Measurements from ENCODE around the gene AMY2A.

DNA sequence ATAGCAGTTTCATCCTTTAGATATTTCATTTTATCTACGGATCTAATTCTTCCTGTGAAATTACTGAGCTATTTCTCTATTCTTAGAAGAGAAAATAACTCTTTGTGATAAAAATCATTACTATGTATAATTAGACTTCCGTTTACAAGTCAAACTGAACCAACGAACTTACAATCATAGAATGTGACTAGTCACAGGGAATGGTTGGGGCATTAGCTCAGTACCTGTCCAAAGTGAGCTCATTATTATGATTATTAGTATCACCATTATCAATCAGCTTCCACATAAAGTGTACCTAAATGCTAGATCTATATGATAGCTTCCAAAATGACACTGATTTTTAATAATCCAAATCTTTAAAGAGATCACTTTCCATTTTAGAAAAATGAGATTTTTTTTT, 33.3 kb upstream of the AMY2A start:
- TF ChIP-seq EZH2 (IDR thresholded peaks at IDR 0.05; ENCODE audit: low read depth, unreplicated experiment) (no peak), EZH2phosphoT487 (IDR thresholded peaks at IDR 0.05; ENCODE audit: unreplicated experiment) (no peak), POLR2AphosphoS5 (IDR thresholded peaks at IDR 0.05; ENCODE audit: low read depth) (no peak), CREB1 (CRISPR knock-in tag; IDR thresholded peaks at IDR 0.05; ENCODE audit: low read depth) (no peak), JUNB (IDR thresholded peaks at IDR 0.05; ENCODE audit: unreplicated experiment) (no peak), ZNF331 (CRISPR knock-in tag; IDR thresholded peaks at IDR 0.05; ENCODE audit: low read depth) (no peak), STAT1 (IDR thresholded peaks at IDR 0.05; ENCODE audit: unreplicated experiment) (no peak), NANOG (IDR thresholded peaks at IDR 0.05; ENCODE audit: borderline replicate concordance) (no peak)
- TF ChIP-seq, protein P1, sequence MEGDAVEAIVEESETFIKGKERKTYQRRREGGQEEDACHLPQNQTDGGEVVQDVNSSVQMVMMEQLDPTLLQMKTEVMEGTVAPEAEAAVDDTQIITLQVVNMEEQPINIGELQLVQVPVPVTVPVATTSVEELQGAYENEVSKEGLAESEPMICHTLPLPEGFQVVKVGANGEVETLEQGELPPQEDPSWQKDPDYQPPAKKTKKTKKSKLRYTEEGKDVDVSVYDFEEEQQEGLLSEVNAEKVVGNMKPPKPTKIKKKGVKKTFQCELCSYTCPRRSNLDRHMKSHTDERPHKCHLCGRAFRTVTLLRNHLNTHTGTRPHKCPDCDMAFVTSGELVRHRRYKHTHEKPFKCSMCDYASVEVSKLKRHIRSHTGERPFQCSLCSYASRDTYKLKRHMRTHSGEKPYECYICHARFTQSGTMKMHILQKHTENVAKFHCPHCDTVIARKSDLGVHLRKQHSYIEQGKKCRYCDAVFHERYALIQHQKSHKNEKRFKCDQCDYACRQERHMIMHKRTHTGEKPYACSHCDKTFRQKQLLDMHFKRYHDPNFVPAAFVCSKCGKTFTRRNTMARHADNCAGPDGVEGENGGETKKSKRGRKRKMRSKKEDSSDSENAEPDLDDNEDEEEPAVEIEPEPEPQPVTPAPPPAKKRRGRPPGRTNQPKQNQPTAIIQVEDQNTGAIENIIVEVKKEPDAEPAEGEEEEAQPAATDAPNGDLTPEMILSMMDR (conservative IDR thresholded peaks at IDR 0.05; ENCODE audit: low read depth in 2 of 2) = no peak
- TF ChIP-seq, protein P2, sequence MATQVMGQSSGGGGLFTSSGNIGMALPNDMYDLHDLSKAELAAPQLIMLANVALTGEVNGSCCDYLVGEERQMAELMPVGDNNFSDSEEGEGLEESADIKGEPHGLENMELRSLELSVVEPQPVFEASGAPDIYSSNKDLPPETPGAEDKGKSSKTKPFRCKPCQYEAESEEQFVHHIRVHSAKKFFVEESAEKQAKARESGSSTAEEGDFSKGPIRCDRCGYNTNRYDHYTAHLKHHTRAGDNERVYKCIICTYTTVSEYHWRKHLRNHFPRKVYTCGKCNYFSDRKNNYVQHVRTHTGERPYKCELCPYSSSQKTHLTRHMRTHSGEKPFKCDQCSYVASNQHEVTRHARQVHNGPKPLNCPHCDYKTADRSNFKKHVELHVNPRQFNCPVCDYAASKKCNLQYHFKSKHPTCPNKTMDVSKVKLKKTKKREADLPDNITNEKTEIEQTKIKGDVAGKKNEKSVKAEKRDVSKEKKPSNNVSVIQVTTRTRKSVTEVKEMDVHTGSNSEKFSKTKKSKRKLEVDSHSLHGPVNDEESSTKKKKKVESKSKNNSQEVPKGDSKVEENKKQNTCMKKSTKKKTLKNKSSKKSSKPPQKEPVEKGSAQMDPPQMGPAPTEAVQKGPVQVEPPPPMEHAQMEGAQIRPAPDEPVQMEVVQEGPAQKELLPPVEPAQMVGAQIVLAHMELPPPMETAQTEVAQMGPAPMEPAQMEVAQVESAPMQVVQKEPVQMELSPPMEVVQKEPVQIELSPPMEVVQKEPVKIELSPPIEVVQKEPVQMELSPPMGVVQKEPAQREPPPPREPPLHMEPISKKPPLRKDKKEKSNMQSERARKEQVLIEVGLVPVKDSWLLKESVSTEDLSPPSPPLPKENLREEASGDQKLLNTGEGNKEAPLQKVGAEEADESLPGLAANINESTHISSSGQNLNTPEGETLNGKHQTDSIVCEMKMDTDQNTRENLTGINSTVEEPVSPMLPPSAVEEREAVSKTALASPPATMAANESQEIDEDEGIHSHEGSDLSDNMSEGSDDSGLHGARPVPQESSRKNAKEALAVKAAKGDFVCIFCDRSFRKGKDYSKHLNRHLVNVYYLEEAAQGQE (IDR thresholded peaks at IDR 0.05; ENCODE audit: unreplicated experiment) = no peak
- TF ChIP-seq, protein P3, sequence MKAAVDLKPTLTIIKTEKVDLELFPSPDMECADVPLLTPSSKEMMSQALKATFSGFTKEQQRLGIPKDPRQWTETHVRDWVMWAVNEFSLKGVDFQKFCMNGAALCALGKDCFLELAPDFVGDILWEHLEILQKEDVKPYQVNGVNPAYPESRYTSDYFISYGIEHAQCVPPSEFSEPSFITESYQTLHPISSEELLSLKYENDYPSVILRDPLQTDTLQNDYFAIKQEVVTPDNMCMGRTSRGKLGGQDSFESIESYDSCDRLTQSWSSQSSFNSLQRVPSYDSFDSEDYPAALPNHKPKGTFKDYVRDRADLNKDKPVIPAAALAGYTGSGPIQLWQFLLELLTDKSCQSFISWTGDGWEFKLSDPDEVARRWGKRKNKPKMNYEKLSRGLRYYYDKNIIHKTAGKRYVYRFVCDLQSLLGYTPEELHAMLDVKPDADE (IDR thresholded peaks at IDR 0.05) = no peak
